ENCODE results near the gene PHGDH. TPM values are rescaled to one million over a fixed set of nuclear protein-coding genes. Genes with fewer than 3 reads are reported as not detected.
A peak's percentile ranks its signal among the peaks of the same experiment; 100 is the strongest.

The PHGDH gene
- total and polyA plus RNA-seq, 2 of the 13 experiments (the other 11 are each of a cell fraction or from before 2014, with no cell fraction given), result 95.8 to 133 TPM

DNA sequence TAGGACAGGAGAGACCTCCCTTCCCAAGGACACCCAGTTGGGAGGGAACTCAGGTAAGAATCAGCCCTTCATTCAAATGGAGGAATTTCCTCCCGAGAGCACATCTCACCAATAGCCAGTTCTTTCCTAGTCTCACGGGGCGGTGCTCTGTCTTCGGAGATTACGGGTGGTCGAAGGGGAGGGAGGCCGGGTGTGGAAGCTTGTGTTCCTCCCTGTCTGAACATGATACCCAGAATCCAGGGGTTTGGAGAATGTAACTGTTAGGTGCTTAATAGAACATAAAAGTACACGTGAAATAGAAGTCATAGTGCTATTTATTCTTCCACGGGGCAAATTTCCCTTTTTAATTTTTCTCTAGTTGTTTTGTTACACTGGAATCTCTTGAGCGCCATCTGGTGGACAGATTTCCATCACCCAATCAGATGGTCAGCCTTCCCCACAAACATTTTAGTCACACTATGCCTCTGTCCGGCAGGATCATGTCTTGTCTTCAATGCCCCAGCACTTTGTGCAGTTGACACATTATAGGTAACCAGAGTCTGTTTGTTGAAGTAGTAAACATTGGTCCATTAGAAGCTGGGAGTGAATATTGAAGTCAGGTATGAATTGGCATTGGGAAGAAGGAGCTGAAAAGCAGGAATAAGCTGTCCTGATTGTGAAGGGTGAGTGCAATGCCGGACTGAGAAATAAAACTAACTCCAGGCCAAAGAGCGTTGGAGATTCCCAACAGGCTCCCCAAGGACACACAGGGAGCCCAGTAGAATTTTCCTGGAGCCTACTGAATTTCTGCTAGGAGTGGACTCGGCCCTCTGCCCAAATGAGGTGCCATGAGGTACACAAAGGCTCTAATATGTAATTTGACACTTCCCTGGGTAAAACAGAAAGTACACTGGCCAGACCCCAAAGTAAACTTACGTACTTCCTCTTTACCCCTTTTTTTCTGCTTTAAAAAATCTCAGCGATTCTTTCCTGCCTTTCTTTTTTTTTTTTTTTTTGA is 36.1 kb upstream of the PHGDH start (continued):
- no peak for TF ChIP-seq ZFP36L1 (CRISPR knock-in tag; IDR thresholded peaks at IDR 0.05)
- peak; percentile 91 for TF ChIP-seq ZSCAN22 (CRISPR knock-in tag; IDR thresholded peaks at IDR 0.05)
- TF ChIP-seq NFE2L1 (CRISPR knock-in tag; IDR thresholded peaks at IDR 0.05; ENCODE audit: borderline replicate concordance), result no peak
- TF ChIP-seq, protein P1, sequence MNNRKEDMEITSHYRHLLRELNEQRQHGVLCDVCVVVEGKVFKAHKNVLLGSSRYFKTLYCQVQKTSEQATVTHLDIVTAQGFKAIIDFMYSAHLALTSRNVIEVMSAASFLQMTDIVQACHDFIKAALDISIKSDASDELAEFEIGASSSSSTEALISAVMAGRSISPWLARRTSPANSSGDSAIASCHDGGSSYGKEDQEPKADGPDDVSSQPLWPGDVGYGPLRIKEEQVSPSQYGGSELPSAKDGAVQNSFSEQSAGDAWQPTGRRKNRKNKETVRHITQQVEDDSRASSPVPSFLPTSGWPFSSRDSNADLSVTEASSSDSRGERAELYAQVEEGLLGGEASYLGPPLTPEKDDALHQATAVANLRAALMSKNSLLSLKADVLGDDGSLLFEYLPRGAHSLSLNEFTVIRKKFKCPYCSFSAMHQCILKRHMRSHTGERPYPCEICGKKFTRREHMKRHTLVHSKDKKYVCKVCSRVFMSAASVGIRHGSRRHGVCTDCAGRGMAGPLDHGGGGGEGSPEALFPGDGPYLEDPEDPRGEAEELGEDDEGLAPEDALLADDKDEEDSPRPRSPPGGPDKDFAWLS (CRISPR knock-in tag; IDR thresholded peaks at IDR 0.05; ENCODE audit: borderline replicate concordance), result no peak
- no peak for TF ChIP-seq ZNF468 (CRISPR knock-in tag; IDR thresholded peaks at IDR 0.05)
- no peak for TF ChIP-seq CREB1 (IDR thresholded peaks at IDR 0.05)
- TF ChIP-seq CREB1 (CRISPR knock-in tag; IDR thresholded peaks at IDR 0.05), result no peak
- TF ChIP-seq RAD21 (CRISPR knock-in tag; IDR thresholded peaks at IDR 0.05), result peak; percentile 33; the same call in 1 of the 2 replicates
- TF ChIP-seq, protein P2, sequence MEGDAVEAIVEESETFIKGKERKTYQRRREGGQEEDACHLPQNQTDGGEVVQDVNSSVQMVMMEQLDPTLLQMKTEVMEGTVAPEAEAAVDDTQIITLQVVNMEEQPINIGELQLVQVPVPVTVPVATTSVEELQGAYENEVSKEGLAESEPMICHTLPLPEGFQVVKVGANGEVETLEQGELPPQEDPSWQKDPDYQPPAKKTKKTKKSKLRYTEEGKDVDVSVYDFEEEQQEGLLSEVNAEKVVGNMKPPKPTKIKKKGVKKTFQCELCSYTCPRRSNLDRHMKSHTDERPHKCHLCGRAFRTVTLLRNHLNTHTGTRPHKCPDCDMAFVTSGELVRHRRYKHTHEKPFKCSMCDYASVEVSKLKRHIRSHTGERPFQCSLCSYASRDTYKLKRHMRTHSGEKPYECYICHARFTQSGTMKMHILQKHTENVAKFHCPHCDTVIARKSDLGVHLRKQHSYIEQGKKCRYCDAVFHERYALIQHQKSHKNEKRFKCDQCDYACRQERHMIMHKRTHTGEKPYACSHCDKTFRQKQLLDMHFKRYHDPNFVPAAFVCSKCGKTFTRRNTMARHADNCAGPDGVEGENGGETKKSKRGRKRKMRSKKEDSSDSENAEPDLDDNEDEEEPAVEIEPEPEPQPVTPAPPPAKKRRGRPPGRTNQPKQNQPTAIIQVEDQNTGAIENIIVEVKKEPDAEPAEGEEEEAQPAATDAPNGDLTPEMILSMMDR (CRISPR knock-in tag; IDR thresholded peaks at IDR 0.05), result peak; percentile 79
- TF ChIP-seq ZNF451 (CRISPR knock-in tag; IDR thresholded peaks at IDR 0.05), result no peak
- TF ChIP-seq ZKSCAN1 (IDR thresholded peaks at IDR 0.05; ENCODE audit: low read length), result peak; percentile 85
- 0 out of 2 replicates have a peak, but pooled peaks have one; percentile 12 for TF ChIP-seq MIXL1 (CRISPR knock-in tag; IDR thresholded peaks at IDR 0.05)

Data from HepG2 (cell line).